Breast epithelium (tissue), 4 donors: ENCODE results near the gene SH2D3A. TPM values are rescaled to one million over a fixed set of nuclear protein-coding genes. Genes with fewer than 3 reads are reported as not detected.

Experiments used
- DNase-seq, 2 donors: peaks; one replicate each; pipeline ENCODE4 v3.0.0-alpha.2; 2019; ENCODE audit warnings: low spot score in 2 of 2
- H3K27ac ChIP-seq, 2 donors: fragments of 200-600 bp; sonication (generic) in 1 of 2; one replicate each; pipeline ENCODE4 v1.5.1; 2016 to 2019; ENCODE audit warnings: mild to moderate bottlenecking in 1 of 2
- H3K27me3 ChIP-seq, 2 donors: fragments of 200-600 bp; sonication (generic) in 1 of 2; one replicate each; pipeline versions ENCODE4 v1.5.1 to v1.6.0; 2017 to 2019; ENCODE audit warnings: control low read depth in 1 of 2, mild to moderate bottlenecking in 1 of 2
- H3K36me3 ChIP-seq: fragments of 200-600 bp; one replicate; pipeline ENCODE4 v1.5.1; 2019
- H3K4me1 ChIP-seq, 2 donors: fragments of 200-600 bp; sonication (generic); one replicate each; pipeline ENCODE4 v1.5.1; 2016 to 2019; ENCODE audit warnings: control low read depth in 1 of 2
- H3K4me3 ChIP-seq, 3 donors: fragments of 200-600 bp; sonication (generic); 1 replicate in 2 of 3; 2 replicates in 1 of 3; pipeline ENCODE4 v1.5.1; 2016 to 2019; ENCODE audit warnings: mild to moderate bottlenecking in 3 of 3, moderate library complexity in 2 of 3
- H3K9me3 ChIP-seq, 2 donors: fragments of 200-600 bp; sonication (generic) in 1 of 2; one replicate each; pipeline ENCODE4 v1.5.1; 2016 to 2019; ENCODE audit warnings: control low read depth in 1 of 2
- POLR2A ChIP-seq: fragments of 450-650 bp; IDR thresholded peaks from one replicate; pipeline ENCODE4 v1.6.1; 2016; ENCODE audit warnings: antibody characterized with exemption, mild to moderate bottlenecking, moderate library complexity
- POLR2AphosphoS5 ChIP-seq, 3 donors: sonication (generic); formaldehyde crosslinking; IDR thresholded peaks; one replicate each; pipeline ENCODE4 v1.6.1; 2017; ENCODE audit warnings: antibody characterized with exemption in 3 of 3
- intact Hi-C: fragments of 100-400 bp; cut with DNase I; formaldehyde crosslinking; loops from one replicate; pipeline ENCODE4 v1.15.1; 2023; ENCODE audit warnings: low total_unique reads
- total RNA-seq, 3 donors: library from RNA; depleted of rRNA; stranded (reverse); fragments of >200 nt; gene quantifications; one replicate each; pipeline ENCODE4 v1.1.0, GENCODE V29; 2016
- TF ChIP-seq, protein P1 (sequence below), 3 donors: fragments of 450-650 bp; IDR thresholded peaks; one replicate each; pipeline ENCODE4 v1.5.1; 2016 to 2017; ENCODE audit warnings: antibody characterized with exemption in 3 of 3, mild to moderate bottlenecking in 3 of 3, moderate library complexity in 3 of 3

Gene SH2D3A
- total RNA-seq, 3 donors from 2014 or later = 0.96 to 38.2 (median 18.4) TPM

DNA sequence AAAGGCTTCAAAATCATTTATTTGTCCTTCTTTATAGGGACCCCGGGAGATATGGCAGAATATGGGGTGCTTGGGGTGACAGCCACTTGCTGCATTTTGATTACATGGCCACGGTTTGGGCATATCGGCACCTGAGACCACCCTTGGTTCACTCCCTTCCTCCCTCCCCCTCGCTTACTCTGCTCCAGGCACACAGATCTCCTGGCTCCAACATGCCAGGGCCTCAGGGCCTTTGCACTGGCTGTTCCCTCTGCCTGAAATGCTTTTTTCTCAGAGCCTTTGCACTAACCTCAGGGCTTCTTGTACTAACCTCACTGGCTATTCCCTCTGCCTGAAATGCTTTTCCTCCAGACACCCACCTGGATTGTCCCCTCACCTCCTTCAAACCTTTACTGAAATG, 29.0 kb upstream of the SH2D3A start:
- TF ChIP-seq POLR2A (no peak), POLR2AphosphoS5 (IDR thresholded peaks at IDR 0.05) (no peak)
- TF ChIP-seq, protein P1, sequence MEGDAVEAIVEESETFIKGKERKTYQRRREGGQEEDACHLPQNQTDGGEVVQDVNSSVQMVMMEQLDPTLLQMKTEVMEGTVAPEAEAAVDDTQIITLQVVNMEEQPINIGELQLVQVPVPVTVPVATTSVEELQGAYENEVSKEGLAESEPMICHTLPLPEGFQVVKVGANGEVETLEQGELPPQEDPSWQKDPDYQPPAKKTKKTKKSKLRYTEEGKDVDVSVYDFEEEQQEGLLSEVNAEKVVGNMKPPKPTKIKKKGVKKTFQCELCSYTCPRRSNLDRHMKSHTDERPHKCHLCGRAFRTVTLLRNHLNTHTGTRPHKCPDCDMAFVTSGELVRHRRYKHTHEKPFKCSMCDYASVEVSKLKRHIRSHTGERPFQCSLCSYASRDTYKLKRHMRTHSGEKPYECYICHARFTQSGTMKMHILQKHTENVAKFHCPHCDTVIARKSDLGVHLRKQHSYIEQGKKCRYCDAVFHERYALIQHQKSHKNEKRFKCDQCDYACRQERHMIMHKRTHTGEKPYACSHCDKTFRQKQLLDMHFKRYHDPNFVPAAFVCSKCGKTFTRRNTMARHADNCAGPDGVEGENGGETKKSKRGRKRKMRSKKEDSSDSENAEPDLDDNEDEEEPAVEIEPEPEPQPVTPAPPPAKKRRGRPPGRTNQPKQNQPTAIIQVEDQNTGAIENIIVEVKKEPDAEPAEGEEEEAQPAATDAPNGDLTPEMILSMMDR (IDR thresholded peaks at IDR 0.05) = no peak
- no peaks in the 10 kb centered on the region for H3K36me3 ChIP-seq
- H3K9me3 ChIP-seq = peaks cover 0 to 6% of the 10 kb centered on the region in 2 donors
- no peak overlapping the region for H3K4me3 ChIP-seq
- no peaks in the 10 kb centered on the region for H3K4me1 ChIP-seq
- H3K27me3 ChIP-seq = no peaks in the 10 kb centered on the region
- intact Hi-C loops = no loop called here
- no peak overlapping the region for H3K27ac ChIP-seq
- no peak for DNase-seq

DNA sequence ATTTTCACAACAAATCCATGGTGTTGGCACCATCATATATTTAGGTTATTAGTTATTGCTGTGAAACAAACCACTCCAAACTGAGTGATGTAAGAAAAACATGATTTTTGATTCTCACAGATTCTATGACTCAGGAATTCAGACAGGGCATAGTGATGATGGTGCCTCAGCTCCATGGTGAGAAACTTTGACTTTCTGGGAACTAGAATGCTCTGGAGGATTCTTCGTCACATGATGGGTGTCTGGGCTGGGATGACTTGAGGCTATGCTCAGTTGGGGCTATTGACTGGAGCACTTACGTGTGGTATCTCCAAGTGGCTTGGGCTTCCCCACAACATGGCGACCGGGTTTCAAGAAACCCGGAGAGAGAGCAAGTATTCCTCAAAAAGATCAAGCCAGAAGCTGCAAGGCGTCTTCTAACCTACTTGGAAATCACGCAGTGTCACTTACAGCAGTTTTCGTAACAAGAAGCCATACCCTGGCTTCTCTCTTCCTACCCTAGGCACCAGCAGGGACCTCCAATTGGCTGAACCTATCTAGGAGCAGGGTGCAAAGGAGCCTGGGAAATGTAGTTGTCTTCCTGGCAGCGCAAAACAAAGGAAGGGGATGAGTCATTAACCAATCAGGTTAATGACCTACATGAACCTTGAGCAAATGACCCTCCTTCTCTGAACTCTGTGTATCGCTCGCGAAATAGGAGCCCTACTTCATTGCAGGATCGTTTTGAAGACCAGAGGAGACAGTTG, 27.6 kb upstream of the SH2D3A start:
- Histone ChIP-seq H3K4me3 (no peak overlapping the region), H3K36me3 (no peaks in the 10 kb centered on the region), H3K27ac (no peak overlapping the region), H3K9me3 (peaks cover 0 to 6% of the 10 kb centered on the region in 2 donors), H3K27me3 (no peaks in the 10 kb centered on the region), H3K4me1 (no peaks in the 10 kb centered on the region)
- TF ChIP-seq POLR2A (no peak), POLR2AphosphoS5 (IDR thresholded peaks at IDR 0.05) (no peak)
- TF ChIP-seq, protein P1 (IDR thresholded peaks at IDR 0.05) = no peak
- DNase-seq = no peak
- intact Hi-C loops = no loop called here

DNA sequence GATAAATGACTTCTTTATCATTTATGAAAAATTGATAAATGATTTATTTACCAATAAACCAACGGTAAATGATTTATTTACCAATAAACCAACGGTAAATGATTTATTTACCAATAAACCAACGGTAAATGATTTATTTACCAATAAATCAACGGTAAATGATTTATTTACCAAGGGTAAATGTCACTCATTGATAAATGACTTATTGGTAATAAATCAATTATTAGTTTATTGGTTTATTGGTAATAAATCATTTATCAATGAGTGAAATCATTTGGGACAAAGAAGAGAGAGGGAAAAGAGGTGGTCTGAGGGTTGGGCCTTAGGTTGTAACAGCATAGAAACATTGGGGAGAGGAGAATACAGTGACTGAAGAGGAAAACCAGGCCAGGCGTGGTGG, 26.7 kb upstream of the SH2D3A start:
- Histone ChIP-seq H3K27ac (no peak overlapping the region), H3K4me3 (no peak overlapping the region), H3K4me1 (no peaks in the 10 kb centered on the region), H3K9me3 (peaks cover 0 to 6% of the 10 kb centered on the region in 2 donors), H3K27me3 (no peaks in the 10 kb centered on the region), H3K36me3 (no peaks in the 10 kb centered on the region)
- intact Hi-C loops = no loop called here
- no peak for DNase-seq
- TF ChIP-seq, protein P1 (IDR thresholded peaks at IDR 0.05) = no peak
- TF ChIP-seq POLR2A (no peak), POLR2AphosphoS5 (IDR thresholded peaks at IDR 0.05) (no peak)

GRCh38 chr19:6793411-6793810, 26.2 kb upstream of the SH2D3A start:
- TF ChIP-seq POLR2A = no peak
- TF ChIP-seq POLR2AphosphoS5 (IDR thresholded peaks at IDR 0.05) = no peak
- TF ChIP-seq, protein P1 (IDR thresholded peaks at IDR 0.05) = no peak
- no peaks in the 10 kb centered on the region for H3K27me3 ChIP-seq
- H3K36me3 ChIP-seq = no peaks in the 10 kb centered on the region
- no peaks in the 10 kb centered on the region for H3K4me1 ChIP-seq
- H3K4me3 ChIP-seq = no peak overlapping the region
- DNase-seq = no peak
- H3K9me3 ChIP-seq = peaks cover 0 to 6% of the 10 kb centered on the region in 2 donors
- intact Hi-C loops = no loop called here
- no peak overlapping the region for H3K27ac ChIP-seq

GRCh38 chr19:6791237-6791636, 24.0 kb upstream of the SH2D3A start:
- Histone ChIP-seq H3K4me3 (no peak overlapping the region), H3K27ac (no peak overlapping the region), H3K9me3 (peaks cover 0 to 6% of the 10 kb centered on the region in 2 donors), H3K36me3 (no peaks in the 10 kb centered on the region), H3K4me1 (no peaks in the 10 kb centered on the region), H3K27me3 (no peaks in the 10 kb centered on the region)
- DNase-seq = no peak
- intact Hi-C loops = no loop called here
- TF ChIP-seq POLR2AphosphoS5 (IDR thresholded peaks at IDR 0.05) (no peak), POLR2A (no peak)
- TF ChIP-seq, protein P1 (IDR thresholded peaks at IDR 0.05) = no peak
